Glomerular visceral epithelial cell (primary cell): ENCODE measurements around the gene S1PR5.
A peak's percentile ranks its signal among the peaks of the same experiment; 100 is the strongest.
"Not testable (repeated sequence)": the region's sequence is repeated elsewhere in the genome, so short reads cannot be mapped to it uniquely, and the experiment has no call there.

ENCODE experiments used
- DNase-seq: peaks from one replicate; pipeline ENCODE4 v3.0.0-alpha.2; 2016; ENCODE audit errors: extremely low spot score

S1PR5 gene

GRCh38 chr19:10517361-10517759, at the start of gene S1PR5:
S1PR5 (minus strand) TSS chr19:10517447; CDS start chr19:10515011, 2,436 bp downstream.
- DNase-seq = no peak

DNA sequence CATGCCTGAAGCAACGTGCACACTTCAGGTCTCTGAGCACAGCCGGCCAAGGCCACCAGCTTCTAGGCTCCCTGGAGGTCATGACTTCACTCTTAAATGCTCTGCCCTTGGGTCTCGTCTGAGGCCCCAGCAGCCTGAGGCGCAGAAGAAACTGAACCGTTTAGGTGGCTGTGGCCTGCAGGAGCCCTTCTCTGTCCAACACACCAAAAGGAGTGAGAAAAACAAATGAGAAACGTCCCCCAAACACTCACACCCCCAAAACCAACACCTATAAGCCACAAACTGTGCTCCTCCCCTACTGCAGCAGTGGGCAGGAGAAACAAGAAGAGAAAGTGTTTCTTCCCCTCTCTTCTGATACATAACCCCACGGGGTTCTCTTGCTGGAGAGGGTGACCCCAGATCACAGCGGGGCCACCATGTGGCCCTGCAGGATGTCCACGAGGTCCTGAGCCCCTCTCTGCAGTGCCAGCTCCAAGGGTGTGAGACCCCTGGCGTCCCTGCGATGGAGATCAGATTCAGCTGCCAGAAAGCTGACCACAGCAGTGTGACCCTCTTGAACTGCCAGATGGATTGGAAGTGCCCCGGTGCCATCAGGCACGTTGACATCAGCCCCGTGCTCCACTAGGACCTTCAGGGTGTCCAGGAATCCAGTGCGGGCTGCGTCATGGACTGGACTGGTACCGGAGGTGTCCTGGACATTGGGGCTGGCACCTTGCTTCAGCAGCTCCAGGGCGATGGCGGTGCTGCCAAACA, 49.6 kb upstream of the S1PR5 start:
- no peak for DNase-seq

DNA sequence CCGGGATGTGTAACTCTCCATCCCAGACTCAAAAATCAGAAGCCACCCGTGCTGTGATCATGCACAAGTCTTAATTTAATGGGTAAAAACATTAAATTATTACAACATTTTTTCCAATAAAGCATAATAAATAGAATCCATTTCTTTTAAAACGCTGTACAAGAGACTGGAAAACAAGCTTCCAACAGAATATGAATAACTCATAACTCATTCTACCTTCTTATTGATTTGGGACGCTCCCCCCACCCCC, 49.1 kb upstream of the S1PR5 start:
- no peak for DNase-seq

GRCh38 chr19:10565567-10566407, 48.5 kb upstream of the S1PR5 start, which contains the start of gene KRI1:
KRI1 (minus strand) TSS chr19:10566010; CDS start chr19:10565999, 11 bp downstream.
- peak; percentile 99 for DNase-seq

- DNase-seq = peak; percentile 52
These were observed 47.9 kb upstream of the S1PR5 start for GRCh38 chr19:10565028-10565566.

DNA sequence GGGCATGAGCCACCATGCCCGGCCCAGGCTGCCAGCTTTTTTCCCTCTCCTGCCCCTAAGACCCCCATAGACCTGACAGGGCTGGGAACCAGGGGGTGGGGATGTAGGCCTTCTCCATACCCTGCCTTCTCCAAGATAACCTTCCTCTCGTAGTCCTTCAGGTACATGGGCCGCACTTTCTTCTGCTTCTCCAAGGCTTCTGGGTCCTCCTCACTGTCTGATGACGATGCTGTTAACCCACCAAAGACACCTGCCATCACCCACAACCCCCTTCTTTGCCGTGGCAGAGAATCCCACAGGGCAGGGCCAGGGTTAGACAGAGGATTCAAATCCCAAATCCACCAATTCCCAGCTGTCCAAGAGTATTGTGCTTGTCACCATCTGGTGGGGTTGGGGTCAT, 45.4 kb upstream of the S1PR5 start:
- DNase-seq = no peak

DNA sequence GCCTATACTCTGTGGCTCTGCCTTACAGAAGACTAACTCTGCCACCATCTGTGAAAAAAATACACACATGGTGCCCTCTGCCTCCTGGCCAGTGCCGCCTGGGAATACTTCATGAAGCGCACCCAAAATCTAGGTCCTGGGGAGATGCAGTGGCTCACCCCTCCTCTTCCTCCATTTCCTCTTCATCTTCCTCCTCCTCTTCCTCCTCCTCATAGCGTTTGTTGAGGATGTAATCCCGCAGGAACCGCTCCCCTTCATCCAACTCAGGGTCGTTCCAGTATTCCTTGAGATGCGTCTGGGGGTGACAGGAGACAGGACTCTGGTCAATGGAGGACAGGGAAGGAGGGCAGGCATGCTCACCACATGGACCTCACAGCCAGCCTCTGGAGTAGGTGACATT, 42.9 kb upstream of the S1PR5 start:
- DNase-seq = no peak

GRCh38 chr19:10557603-10558197, 40.5 kb upstream of the S1PR5 start:
- no peak for DNase-seq

DNA sequence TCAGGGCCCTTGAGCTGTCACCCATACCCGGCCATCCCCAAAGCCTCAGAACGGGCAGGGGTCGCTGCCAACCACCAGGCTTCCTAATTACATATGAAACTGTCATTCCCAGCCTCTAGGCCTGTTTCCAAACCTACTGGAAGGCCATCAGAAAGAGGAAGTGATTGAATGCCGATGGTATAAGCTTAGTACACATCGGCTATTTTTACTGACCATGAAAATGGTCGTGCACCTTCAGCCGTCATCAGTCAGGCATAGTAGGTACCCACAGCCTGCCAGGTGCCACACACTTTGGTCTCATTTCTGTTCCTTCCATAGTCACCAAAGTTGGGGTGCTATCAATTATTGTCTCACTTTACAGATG, 38.3 kb upstream of the S1PR5 start:
- DNase-seq = no peak

DNA sequence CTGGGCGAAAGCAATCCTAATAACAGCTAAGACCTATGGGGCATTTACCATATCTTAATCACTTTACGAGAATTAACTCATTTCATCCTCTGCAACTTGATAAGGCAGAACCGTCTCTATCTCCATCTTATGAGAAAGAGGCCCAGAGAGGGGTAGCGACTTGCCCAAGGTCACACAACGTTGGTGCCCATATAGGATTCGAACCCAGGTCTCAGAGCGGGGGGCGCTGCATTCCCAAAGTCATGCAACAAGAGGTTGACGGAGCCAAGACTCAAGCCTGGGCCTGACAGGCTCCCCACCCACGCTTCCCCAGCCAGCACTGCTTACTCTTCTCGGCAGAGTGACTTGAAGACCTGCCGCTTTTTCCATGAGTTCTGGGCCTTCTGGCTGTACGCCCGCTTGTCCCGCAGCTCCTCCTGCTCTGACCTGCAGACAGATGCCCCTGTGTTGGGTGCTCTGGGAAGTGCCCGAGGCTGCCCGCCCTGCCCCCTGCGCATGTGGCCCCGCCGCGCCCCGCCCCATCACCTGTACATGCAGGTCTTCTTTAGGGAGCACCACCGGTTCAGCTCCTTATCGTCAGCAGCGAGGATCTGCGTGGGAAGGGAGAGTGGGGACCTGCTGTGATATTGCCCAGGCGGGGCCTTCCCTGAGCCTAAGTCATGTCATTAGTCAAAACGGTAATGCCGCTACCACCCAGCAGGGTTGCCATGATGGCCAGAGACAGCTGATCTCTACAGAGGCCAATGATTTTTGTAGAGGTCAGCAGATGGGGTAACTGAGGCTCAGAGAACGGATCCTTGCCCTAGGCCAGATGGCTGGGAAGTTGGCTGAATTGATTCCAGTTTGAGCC, 37.7 kb upstream of the S1PR5 start:
- DNase-seq = no peak

GRCh38 chr19:10553943-10554381, 36.7 kb upstream of the S1PR5 start:
- DNase-seq = no peak

DNA sequence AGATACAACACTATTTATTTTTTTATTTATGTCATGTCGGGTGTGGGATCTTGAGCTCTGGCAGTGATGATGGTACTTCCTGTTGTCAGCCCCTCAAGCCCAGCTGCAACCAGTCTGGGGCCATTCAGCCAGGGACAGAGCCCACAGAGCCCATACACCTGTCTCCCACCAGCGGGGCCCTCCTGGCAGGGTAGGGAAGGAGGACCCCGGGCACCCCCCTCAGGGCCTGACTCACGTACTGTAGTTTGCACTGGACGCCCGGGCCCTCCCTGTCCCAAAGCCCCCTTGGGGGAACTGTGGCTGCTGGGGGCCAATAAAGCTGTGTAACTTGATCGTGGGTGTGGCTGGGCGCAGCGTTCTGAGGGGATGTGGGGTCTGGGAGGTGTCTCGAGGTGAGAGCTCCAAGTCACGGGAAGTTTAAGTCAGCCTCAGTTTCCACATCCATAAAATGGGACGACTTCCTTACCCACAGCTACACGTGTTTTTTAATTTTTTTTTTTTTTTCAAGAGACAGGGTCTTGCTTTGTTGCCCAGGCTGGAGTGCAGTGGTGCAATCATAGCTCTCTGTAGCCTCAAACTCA, 35.9 kb upstream of the S1PR5 start:
- DNase-seq = no peak

DNA sequence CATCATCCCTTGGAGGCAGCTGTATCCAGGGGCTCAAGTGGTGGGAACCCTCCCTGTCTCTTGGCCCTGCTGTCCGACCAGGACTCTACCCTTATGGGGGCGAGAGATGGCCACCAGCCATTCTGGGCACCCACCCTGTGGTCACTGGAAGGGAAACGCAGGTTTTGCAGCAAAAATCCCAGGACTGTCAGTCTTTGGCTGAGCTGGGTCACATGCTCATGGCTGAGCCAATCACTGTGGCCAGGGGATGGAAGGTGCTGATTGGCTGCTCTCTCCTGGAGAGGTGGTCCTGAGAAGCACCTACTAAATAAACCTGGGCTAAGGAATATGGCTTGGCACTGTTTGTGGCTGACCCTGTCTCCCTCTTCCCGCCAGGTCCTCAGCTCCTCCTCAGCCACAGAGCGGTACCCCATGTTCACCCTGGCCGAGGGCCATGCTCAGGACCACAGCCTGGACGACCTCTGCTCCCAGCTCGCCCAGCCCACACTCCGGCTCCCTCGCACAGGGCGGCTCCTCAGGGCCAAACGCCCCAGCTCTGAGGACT, 35.3 kb upstream of the S1PR5 start:
- peak; percentile 27 for DNase-seq

GRCh38 chr19:10551698-10552301, 34.6 kb upstream of the S1PR5 start:
- DNase-seq = no peak

DNA sequence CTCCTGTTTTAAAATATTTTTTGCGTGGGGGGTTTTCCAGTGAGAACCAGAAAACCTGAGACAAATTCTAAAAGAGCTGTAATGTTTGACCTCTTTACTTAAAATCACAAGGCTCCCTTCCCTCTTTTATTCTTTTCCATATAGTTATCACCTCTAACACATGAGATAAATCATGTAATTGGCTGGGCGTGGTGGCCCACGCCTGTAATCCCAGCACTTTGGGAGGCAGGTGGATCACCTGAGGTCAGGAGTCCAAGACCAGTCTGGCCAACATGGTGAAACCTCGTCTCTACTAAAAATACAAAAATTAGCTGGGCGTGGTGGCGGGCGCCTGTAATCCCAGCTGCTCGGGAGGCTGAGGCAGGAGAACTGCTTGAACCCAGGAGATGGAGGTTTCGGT, 33.8 kb upstream of the S1PR5 start:
- DNase-seq = not testable (repeated sequence)

DNA sequence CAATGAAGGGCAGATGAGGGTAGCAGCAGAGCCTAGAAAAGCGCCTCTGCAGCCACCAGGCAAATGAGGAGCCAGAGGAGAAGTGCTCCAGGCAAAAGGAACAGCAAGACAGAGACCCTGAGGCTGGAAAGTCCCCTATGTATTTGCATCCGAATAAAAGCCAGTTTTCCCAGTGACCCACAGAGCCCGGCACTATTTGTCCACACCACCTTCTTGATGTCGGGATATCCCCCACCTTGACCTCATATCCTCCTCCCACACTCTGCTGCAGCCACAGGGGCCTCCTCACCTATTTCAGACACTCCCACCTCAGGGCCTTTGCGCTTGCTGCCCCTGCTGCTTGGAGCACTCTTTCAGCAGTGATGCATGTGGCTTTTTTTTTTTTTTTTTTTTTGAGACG, 33.1 kb upstream of the S1PR5 start:
- DNase-seq = no peak

DNA sequence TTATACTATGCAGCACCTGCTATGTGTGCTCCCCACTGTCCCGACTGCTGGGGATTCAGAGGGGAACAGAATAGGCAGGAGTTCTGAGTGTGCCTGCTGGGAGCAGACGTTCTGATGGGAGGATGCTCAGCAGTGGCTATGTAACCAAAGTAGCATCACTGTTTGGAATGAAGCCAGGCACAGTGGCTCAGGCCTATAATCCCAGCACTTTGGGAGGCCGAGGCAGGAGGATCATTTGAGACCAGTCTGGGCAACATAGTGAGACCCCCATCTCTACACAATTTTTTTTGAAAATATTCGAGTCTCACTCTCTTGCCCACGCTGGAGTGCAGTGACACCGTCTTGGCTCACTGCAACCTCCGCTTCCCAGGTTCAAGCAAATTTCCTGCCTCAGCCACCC, 32.5 kb upstream of the S1PR5 start:
- no peak for DNase-seq

GRCh38 chr19:10548746-10549276, 31.6 kb upstream of the S1PR5 start:
- no peak for DNase-seq

GRCh38 chr19:10546817-10547216, 29.6 kb upstream of the S1PR5 start:
- no peak for DNase-seq

DNA sequence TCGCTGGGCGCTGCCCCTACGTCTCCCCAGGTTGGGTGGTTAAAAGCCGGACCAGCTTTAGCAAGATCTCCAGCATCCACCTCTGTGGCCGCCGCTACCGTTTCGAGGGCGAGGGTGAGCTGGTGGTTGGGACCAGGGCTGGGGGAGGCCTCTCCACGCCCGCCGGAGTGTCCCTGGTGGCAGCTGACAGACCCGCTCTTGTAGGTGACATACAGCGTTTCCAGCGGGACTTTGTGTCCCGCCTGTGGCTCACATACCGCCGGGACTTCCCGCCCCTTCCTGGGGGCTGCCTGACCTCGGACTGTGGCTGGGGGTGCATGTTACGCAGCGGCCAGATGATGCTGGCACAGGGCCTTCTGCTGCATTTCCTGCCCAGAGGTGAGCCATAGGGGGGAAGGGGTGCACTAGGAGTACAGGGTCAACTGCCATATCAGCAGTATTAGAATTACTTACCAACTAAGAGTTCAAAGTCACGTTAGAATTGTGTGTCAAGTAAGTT, 27.6 kb upstream of the S1PR5 start:
- no peak for DNase-seq
